Measurements from ENCODE around the gene SNAP91. TPM values are rescaled to one million over a fixed set of nuclear protein-coding genes. Genes with fewer than 3 reads are reported as not detected.

Gene SNAP91
- total and polyA plus RNA-seq, 2 of the 8 experiments (the other 6 are each of a cell fraction or from before 2014, with no cell fraction given), result 1.3 to 1.5 TPM

- TF ChIP-seq CHD1 (IDR thresholded peaks at IDR 0.05; ENCODE audit: low read depth, low read length), result no peak
- TF ChIP-seq SRF (IDR thresholded peaks at IDR 0.05; ENCODE audit: low read depth, low read length), result no peak
- TF ChIP-seq KDM5A (IDR thresholded peaks at IDR 0.05; ENCODE audit: low read length), result no peak
- no peak for TF ChIP-seq SP1 (IDR thresholded peaks at IDR 0.05; ENCODE audit: low read depth, low read length)
- TF ChIP-seq TAF7 (optimal IDR thresholded peaks at IDR 0.05; ENCODE audit: borderline replicate concordance, low read depth, low read length), result no peak
- TF ChIP-seq JUND (IDR thresholded peaks at IDR 0.05; ENCODE audit: low read length), result no peak
- TF ChIP-seq SP2 (IDR thresholded peaks at IDR 0.05; ENCODE audit: low read length), result no peak
- no peak for TF ChIP-seq YY1 (IDR thresholded peaks at IDR 0.05; ENCODE audit: low read depth, low read length)
These were observed 199.5 kb downstream of the SNAP91 start (continued) for GRCh38 chr6:83509441-83509840.
